ENCODE data around the gene MAMSTR. TPM values are rescaled to one million over a fixed set of nuclear protein-coding genes. Genes with fewer than 3 reads are reported as not detected.
"Not testable (repeated sequence)": the region's sequence is repeated elsewhere in the genome, so short reads cannot be mapped to it uniquely, and the experiment has no call there.

The MAMSTR gene
- total and polyA plus RNA-seq, 8 donors: 0.46 to 3.6 (median 1.5) TPM; not detected in 3

DNA sequence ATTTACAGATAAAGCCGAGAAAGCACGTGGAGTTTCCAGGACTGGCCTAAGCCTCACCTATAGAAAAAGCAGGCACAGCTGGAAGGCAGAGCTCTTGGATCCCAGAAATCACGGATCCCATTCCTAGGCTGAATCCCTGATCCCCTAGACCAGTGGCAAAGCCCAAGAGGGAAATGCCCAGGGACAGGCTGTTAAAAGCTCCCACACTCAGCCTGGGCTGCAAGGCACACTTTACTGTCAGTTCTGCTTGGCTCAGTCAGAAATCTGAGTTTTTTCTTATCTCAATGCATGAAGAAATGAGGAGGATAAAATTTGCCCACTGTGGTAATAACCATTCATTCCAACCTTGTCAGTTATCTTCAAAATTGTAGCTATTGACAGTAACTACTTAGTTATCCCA, 31.7 kb downstream of the MAMSTR start:
- WGBS, 5 donors: 41 to 62% (median 56%) methylated on average over 3 of the region's 3 CpGs
- H3K9me3 ChIP-seq: no peaks in the 10 kb centered on the region
- intact Hi-C loops (cut with DNase I; ENCODE audit: low total_unique reads): no loop called here
- peaks cover 4 to 42% (median 27%) of the 10 kb centered on the region in 4 donors for H3K4me1 ChIP-seq
- H3K36me3 ChIP-seq: no peaks in the 10 kb centered on the region
- no peak overlapping the region for H3K4me3 ChIP-seq
- TF ChIP-seq POLR2A (IDR thresholded peaks at IDR 0.05) (no peak), EP300 (IDR thresholded peaks at IDR 0.05) (no peak), POLR2AphosphoS5 (IDR thresholded peaks at IDR 0.05) (no peak)
- TF ChIP-seq, protein P1, sequence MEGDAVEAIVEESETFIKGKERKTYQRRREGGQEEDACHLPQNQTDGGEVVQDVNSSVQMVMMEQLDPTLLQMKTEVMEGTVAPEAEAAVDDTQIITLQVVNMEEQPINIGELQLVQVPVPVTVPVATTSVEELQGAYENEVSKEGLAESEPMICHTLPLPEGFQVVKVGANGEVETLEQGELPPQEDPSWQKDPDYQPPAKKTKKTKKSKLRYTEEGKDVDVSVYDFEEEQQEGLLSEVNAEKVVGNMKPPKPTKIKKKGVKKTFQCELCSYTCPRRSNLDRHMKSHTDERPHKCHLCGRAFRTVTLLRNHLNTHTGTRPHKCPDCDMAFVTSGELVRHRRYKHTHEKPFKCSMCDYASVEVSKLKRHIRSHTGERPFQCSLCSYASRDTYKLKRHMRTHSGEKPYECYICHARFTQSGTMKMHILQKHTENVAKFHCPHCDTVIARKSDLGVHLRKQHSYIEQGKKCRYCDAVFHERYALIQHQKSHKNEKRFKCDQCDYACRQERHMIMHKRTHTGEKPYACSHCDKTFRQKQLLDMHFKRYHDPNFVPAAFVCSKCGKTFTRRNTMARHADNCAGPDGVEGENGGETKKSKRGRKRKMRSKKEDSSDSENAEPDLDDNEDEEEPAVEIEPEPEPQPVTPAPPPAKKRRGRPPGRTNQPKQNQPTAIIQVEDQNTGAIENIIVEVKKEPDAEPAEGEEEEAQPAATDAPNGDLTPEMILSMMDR (IDR thresholded peaks at IDR 0.05): no peak
- no peaks in the 10 kb centered on the region for H3K27me3 ChIP-seq
- no peak overlapping the region for H3K27ac ChIP-seq
- no peak for DNase-seq

DNA sequence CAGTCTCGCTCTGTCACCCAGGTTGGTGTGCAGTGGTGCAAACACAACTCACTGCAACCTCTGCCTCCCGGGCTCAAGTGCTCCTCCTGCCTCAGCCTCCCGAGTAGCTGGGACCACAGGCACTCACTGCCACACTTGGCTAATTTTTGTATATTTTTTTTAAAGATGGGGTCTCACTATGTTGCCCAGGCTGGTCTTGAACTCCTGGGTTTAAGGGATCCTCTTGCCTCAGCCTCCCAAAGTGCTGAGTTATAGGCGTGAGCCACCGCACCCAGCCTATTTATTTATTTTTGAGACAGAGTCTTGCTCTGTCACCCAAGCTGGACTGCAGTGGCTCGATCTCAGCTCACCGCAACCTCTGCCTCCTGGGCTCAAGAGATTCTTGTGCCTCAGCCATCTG, 32.9 kb downstream of the MAMSTR start:
- H3K27me3 ChIP-seq; H3K4me3 ChIP-seq; H3K36me3 ChIP-seq; DNase-seq; H3K27ac ChIP-seq; intact Hi-C loops (cut with DNase I; ENCODE audit: low total_unique reads); H3K9me3 ChIP-seq: not testable (repeated sequence)
- H3K4me1 ChIP-seq: peaks cover 4 to 43% (median 32%) of the 10 kb centered on the region in 4 donors
- 90 to 97% (median 95%) methylated on average over 7 of the region's 7 CpGs for WGBS, 5 donors

DNA sequence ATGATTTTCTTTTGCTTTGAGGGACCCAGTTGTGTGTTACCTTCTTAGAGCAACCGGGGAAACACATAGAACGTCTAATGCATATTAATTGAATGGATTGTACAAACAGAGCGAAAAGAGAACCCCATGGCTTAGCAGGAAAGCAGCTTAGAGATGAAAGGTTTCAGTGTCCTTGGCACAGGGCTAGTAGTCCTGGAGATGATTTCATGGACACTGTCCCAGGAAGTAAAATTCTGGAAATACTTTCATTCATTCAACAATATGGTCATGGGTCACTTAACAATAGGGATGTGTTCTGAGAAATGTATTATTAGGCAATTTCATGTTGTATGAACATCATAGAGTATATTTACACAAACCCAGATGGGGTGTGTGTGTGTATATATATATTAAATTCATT, 33.4 kb downstream of the MAMSTR start:
- Histone ChIP-seq H3K27me3 (no peaks in the 10 kb centered on the region), H3K4me3 (no peak overlapping the region), H3K9me3 (no peaks in the 10 kb centered on the region), H3K4me1 (peaks cover 4 to 46% (median 32%) of the 10 kb centered on the region in 4 donors), H3K27ac (no peak overlapping the region), H3K36me3 (no peaks in the 10 kb centered on the region)
- no peak for DNase-seq
- TF ChIP-seq POLR2A (IDR thresholded peaks at IDR 0.05): no peak
- TF ChIP-seq, protein P1 (IDR thresholded peaks at IDR 0.05): no peak
- TF ChIP-seq POLR2AphosphoS5 (IDR thresholded peaks at IDR 0.05): no peak
- TF ChIP-seq EP300 (IDR thresholded peaks at IDR 0.05): no peak
- 77 to 88% (median 82%) methylated on average over 3 of the region's 3 CpGs for WGBS, 5 donors
- intact Hi-C loops (cut with DNase I; ENCODE audit: low total_unique reads): no loop called here

DNA sequence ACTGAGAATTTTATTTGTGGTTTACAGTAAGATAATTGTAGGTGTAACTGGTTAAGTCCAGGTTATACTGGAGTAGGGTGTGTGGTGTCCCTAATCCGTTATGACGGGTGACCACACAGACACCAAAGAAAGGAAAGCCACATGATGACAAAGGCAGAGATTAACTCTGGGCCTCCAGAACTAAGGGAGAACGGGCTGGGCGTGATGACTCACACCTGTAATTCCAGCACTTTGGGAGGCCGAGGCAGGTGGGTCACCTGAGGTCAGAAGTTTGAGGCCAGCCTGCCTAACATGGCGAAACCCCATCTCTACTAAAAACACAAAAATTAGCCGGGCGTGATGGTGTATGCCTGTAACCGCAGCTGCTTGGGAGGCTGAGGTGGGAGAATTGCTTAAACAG, 33.9 kb downstream of the MAMSTR start:
- no peaks in the 10 kb centered on the region for H3K27me3 ChIP-seq

DNA sequence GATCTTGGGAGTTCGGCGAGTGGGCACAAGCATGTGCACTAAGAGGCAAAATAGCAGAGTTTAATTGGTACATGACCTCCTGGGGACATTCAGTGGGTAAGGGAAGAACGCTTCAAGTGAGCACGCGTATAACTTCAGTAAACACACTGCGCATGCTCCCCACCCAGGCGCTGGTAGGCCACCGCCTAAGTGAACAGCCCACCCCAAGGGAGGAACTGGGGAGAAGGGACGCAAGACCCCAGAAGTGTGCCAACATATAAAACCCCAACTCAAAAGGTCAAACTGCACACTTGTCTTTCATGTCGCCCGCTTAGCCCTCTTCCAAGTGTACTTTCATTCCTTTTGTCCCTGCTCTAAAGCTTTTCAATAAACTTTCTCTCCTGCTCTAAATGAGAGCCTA, 36.2 kb downstream of the MAMSTR start:
- WGBS, 5 donors: 56 to 72% (median 69%) methylated on average over 11 of the region's 11 CpGs
- intact Hi-C loops (cut with DNase I; ENCODE audit: low total_unique reads): no loop called here
- no peak for TF ChIP-seq POLR2A (IDR thresholded peaks at IDR 0.05)
- TF ChIP-seq, protein P1 (IDR thresholded peaks at IDR 0.05): no peak
- no peak for TF ChIP-seq POLR2AphosphoS5 (IDR thresholded peaks at IDR 0.05)
- TF ChIP-seq EP300 (IDR thresholded peaks at IDR 0.05): no peak
- H3K4me3 ChIP-seq: no peak overlapping the region
- peak in 1 of 2 donors; percentile 82 for DNase-seq
- H3K9me3 ChIP-seq: no peaks in the 10 kb centered on the region
- peak overlapping the region in 1 of 5 donors; percentile 47 for H3K27ac ChIP-seq
- peaks cover 9 to 46% (median 29%) of the 10 kb centered on the region in 4 donors for H3K4me1 ChIP-seq
- no peaks in the 10 kb centered on the region for H3K27me3 ChIP-seq
- no peaks in the 10 kb centered on the region for H3K36me3 ChIP-seq

More for the DNA sequence above, 33.9 kb downstream of the MAMSTR start:
- TF ChIP-seq, protein P1 (IDR thresholded peaks at IDR 0.05): no peak
- TF ChIP-seq POLR2AphosphoS5 (IDR thresholded peaks at IDR 0.05) (no peak), EP300 (IDR thresholded peaks at IDR 0.05) (no peak), POLR2A (IDR thresholded peaks at IDR 0.05) (no peak)
- 56 to 68% (median 62%) methylated on average over 9 of the region's 9 CpGs for WGBS, 5 donors
- DNase-seq: peak in 1 of 2 donors; percentile 58
- peaks cover 4 to 48% (median 32%) of the 10 kb centered on the region in 4 donors for H3K4me1 ChIP-seq
- no peaks in the 10 kb centered on the region for H3K9me3 ChIP-seq
- no peak overlapping the region for H3K27ac ChIP-seq
- H3K36me3 ChIP-seq: no peaks in the 10 kb centered on the region
- no peak overlapping the region for H3K4me3 ChIP-seq
- intact Hi-C loops (cut with DNase I; ENCODE audit: low total_unique reads): no loop called here

Measured in stomach (tissue), 9 donors.